PC-3 (cell line): Measurements from ENCODE around the gene SLC36A3. TPM values are rescaled to one million over a fixed set of nuclear protein-coding genes. Genes with fewer than 3 reads are reported as not detected.

Experiments
- ATAC-seq: fragments of 200-7000 bp; cut with Tn5 transposase; 2 replicates; pipeline ENCODE4 v1.9.1; 2020; ENCODE audit warnings: mild to moderate bottlenecking, moderate library complexity
- BruUV-seq: library from RNA; stranded (reverse); fragments of 400-500 nt; replicated peaks from 2 replicates; lab custom pipeline; 2021; lab: Mats Ljungman, UMichigan
- CTCF ChIA-PET: fragments of 300-600 bp; sonication (Branson Sonifier 250); formaldehyde crosslinking; loops from one replicate; lab custom pipeline; 2022; ENCODE audit warnings: antibody characterized with exemption; lab: Charles Lee
- POLR2A ChIA-PET: fragments of 300-600 bp; sonication (Branson Sonifier 250); formaldehyde crosslinking; loops from one replicate; lab custom pipeline; 2022; ENCODE audit warnings: antibody characterized with exemption; ENCODE audit not compliant: unreplicated experiment; lab: Charles Lee
- DNase-seq: peaks from one replicate; pipeline ENCODE4 v3.0.0-alpha.2; 2015
- H2AFZ ChIP-seq: fragments of 300-600 bp; sonication (generic); 2 replicates; pipeline ENCODE4 v1.6.0; 2016; ENCODE audit warnings: antibody characterized with exemption, low read length
- H3F3A ChIP-seq: fragments of 300-600 bp; sonication (generic); one replicate; pipeline ENCODE4 v1.6.0; 2017; ENCODE audit warnings: antibody characterized with exemption, low read length, control low read depth, mild to moderate bottlenecking; ENCODE audit not compliant: unreplicated experiment
- H3K27ac ChIP-seq: fragments of 300-600 bp; sonication (generic); 2 replicates; pipeline ENCODE4 v1.5.1; 2016; ENCODE audit warnings: mild to moderate bottlenecking, low read length
- H3K27me3 ChIP-seq: fragments of 300-600 bp; sonication (generic); 2 replicates; pipeline ENCODE4 v1.6.1; 2016; ENCODE audit warnings: low read length, mixed read lengths
- H3K36me3 ChIP-seq: fragments of 300-600 bp; sonication (generic); 2 replicates; pipeline ENCODE4 v1.6.1; 2016; ENCODE audit warnings: low read depth, mixed run types, low read length, mixed read lengths
- H3K4me1 ChIP-seq: fragments of 300-600 bp; sonication (generic); 2 replicates; pipeline ENCODE4 v1.5.1; 2016; ENCODE audit warnings: low read length; ENCODE audit not compliant: insufficient read depth
- H3K4me2 ChIP-seq: fragments of 300-600 bp; sonication (generic); 2 replicates; pipeline ENCODE4 v1.6.0; 2016; ENCODE audit warnings: low read length
- H3K4me3 ChIP-seq: fragments of 300-600 bp; sonication (generic); 2 replicates; pipeline ENCODE4 v1.5.1; 2016; ENCODE audit warnings: mild to moderate bottlenecking, low read length, mixed read lengths
- H3K79me2 ChIP-seq: fragments of 300-600 bp; sonication (generic); 2 replicates; pipeline ENCODE4 v1.6.1; 2017; ENCODE audit warnings: low read length, mixed read lengths
- H3K9ac ChIP-seq: fragments of 300-600 bp; sonication (generic); 2 replicates; pipeline ENCODE4 v1.6.0; 2016; ENCODE audit warnings: mild to moderate bottlenecking, low read length
- H3K9me2 ChIP-seq: fragments of 300-600 bp; sonication (generic); replicated peaks from 2 replicates; pipeline ENCODE4 v1.6.1; 2016; ENCODE audit warnings: mixed run types, low read length, mixed read lengths
- H3K9me3 ChIP-seq: fragments of 300-600 bp; sonication (generic); 2 replicates; pipeline ENCODE4 v1.6.1; 2016; ENCODE audit warnings: low read length, mixed read lengths
- H4K20me1 ChIP-seq: fragments of 300-600 bp; sonication (generic); 2 replicates; pipeline ENCODE4 v1.6.1; 2016; ENCODE audit warnings: low read length, mixed read lengths
- EZH2 ChIP-seq: fragments of 300-600 bp; sonication (generic); IDR thresholded peaks from one replicate; pipeline ENCODE4 v1.6.1; 2017; ENCODE audit warnings: antibody characterized with exemption, mild to moderate bottlenecking, low read length; ENCODE audit not compliant: unreplicated experiment
- EZH2phosphoT487 ChIP-seq: fragments of 300-600 bp; sonication (generic); IDR thresholded peaks from 2 replicates; pipeline ENCODE4 v1.6.1; 2018; ENCODE audit warnings: mild to moderate bottlenecking, antibody characterized with exemption, low read length, borderline replicate concordance
- intact Hi-C: fragments of 100-400 bp; cut with micrococcal nuclease; formaldehyde crosslinking; loops from 2 replicates; pipeline ENCODE4 v1.9.0; 2023
- total RNA-seq: library from RNA; depleted of rRNA; stranded (reverse); fragments of >200 nt; gene quantifications from 2 replicates; pipeline ENCODE4 v1.2.3, GENCODE V29; 2014
- TF ChIP-seq, protein P1 (sequence below): fragments of 300-600 bp; sonication (generic); conservative IDR thresholded peaks from 2 replicates; pipeline ENCODE4 v1.5.1; 2017; ENCODE audit warnings: antibody characterized with exemption, low read depth, mild to moderate bottlenecking, low read length

The SLC36A3 gene
- total RNA-seq, 1 experiment from 2014 or later, result not detected

DNA sequence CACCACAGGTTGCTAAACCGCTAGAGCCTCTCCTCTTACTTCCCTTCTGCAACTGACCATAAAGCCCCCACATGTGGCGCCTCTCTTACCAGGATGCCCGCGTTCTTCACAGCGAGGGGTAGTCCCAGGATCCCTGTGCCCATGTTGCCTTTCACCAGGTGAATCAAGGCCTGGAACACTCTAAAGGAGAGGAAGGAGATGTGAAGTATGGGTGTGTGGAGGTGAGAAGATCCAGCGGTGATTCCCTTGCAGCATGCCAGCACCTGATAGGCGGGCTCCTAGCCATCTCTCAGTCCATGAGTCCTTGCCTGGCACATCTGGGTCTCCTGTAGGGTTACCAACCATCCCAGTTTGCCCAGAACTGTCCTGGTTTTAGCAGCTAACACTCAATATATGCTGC lies 40.5 kb upstream of the SLC36A3 start:
- DNase-seq, result no peak
- Histone ChIP-seq H3K36me3 (no peaks in the 10 kb centered on the region), H4K20me1 (no peaks in the 10 kb centered on the region), H3K9ac (no peak overlapping the region), H3K4me3 (no peak overlapping the region), H3K27me3 (peaks cover 57% of the 10 kb centered on the region), H3K9me2 (no peaks in the 10 kb centered on the region), H3K9me3 (no peaks in the 10 kb centered on the region), H3K4me2 (no peak overlapping the region), H3K79me2 (no peaks in the 10 kb centered on the region), H3K4me1 (peaks cover 9% of the 10 kb centered on the region), H3F3A (no peaks in the 10 kb centered on the region), H3K27ac (no peak overlapping the region), H2AFZ (no peak overlapping the region)
- POLR2A ChIA-PET, result no interaction called here
- CTCF ChIA-PET, result no interaction called here
- BruUV-seq, result no TSS peak
- ATAC-seq, result no peak
- TF ChIP-seq EZH2phosphoT487 (no peak), EZH2 (no peak)
- TF ChIP-seq, protein P1, sequence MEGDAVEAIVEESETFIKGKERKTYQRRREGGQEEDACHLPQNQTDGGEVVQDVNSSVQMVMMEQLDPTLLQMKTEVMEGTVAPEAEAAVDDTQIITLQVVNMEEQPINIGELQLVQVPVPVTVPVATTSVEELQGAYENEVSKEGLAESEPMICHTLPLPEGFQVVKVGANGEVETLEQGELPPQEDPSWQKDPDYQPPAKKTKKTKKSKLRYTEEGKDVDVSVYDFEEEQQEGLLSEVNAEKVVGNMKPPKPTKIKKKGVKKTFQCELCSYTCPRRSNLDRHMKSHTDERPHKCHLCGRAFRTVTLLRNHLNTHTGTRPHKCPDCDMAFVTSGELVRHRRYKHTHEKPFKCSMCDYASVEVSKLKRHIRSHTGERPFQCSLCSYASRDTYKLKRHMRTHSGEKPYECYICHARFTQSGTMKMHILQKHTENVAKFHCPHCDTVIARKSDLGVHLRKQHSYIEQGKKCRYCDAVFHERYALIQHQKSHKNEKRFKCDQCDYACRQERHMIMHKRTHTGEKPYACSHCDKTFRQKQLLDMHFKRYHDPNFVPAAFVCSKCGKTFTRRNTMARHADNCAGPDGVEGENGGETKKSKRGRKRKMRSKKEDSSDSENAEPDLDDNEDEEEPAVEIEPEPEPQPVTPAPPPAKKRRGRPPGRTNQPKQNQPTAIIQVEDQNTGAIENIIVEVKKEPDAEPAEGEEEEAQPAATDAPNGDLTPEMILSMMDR, result no peak
- intact Hi-C loops, result no loop called here

DNA sequence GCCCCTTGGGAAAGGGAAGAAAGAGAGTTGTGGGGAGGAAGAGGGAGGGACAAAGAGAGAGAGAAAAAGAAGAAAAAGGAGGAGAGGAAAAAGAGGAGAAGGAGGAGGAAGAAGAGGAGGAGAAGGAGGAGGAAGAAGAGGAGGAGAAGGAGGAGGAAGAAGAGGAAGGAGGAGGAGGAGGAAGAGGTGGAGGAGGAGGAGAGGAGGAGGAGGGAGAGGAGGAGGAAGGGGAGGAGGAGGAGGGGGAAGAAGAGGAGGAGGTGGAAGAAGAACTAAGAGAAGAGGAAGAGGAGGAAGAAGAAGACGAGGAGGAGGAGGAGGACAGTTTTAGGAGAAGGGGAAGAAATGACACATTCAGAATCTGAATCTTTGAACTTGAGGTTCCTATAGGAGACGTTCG lies 36.4 kb upstream of the SLC36A3 start:
- Histone ChIP-seq H3K36me3 (no peaks in the 10 kb centered on the region), H3K4me3 (no peak overlapping the region), H3K4me2 (no peak overlapping the region), H4K20me1 (no peaks in the 10 kb centered on the region), H3K9me2 (no peaks in the 10 kb centered on the region), H3F3A (no peaks in the 10 kb centered on the region), H3K79me2 (no peaks in the 10 kb centered on the region), H2AFZ (no peak overlapping the region), H3K27me3 (peaks cover 60% of the 10 kb centered on the region), H3K9ac (no peak overlapping the region), H3K9me3 (no peaks in the 10 kb centered on the region), H3K27ac (no peak overlapping the region), H3K4me1 (no peaks in the 10 kb centered on the region)
- BruUV-seq, result no TSS peak
- ChIA-PET POLR2A (no interaction called here), CTCF (no interaction called here)
- intact Hi-C loops, result no loop called here
- ATAC-seq, result no peak
- no peak for TF ChIP-seq EZH2
- TF ChIP-seq, protein P1, result no peak
- no peak for TF ChIP-seq EZH2phosphoT487
- no peak for DNase-seq

DNA sequence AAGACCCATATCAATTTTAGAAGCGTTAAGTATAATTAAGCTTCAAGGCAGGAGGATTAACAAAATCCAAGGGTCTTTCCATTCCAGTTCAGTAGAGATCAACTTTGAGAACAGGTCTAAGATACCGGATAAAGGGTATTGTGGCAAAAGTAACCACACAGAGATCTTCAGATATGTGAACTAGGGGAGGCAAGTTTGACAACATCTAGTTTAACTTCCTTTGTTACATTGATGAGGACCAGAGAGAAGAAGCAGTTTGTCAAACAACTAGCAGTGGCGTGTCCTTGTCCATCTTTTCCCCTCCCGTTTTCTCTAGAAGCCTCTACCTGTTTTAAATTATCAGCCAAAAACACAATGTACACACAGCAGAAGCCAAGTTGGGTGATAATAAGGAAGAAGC lies 35.2 kb upstream of the SLC36A3 start:
- no peak for TF ChIP-seq EZH2phosphoT487
- TF ChIP-seq EZH2, result no peak
- TF ChIP-seq, protein P1, result no peak
- H3K36me3 ChIP-seq, result no peaks in the 10 kb centered on the region
- H3K27me3 ChIP-seq, result peaks cover 48% of the 10 kb centered on the region
- no TSS peak for BruUV-seq
- intact Hi-C loops, result no loop called here
- H3K27ac ChIP-seq, result no peak overlapping the region
- H3K9me2 ChIP-seq, result no peaks in the 10 kb centered on the region
- no peak overlapping the region for H3K4me3 ChIP-seq
- ChIA-PET POLR2A (no interaction called here), CTCF (no interaction called here)
- H3K79me2 ChIP-seq, result no peaks in the 10 kb centered on the region
- H3K9ac ChIP-seq, result no peak overlapping the region
- no peak for ATAC-seq
- H2AFZ ChIP-seq, result no peak overlapping the region
- no peak overlapping the region for H3K4me2 ChIP-seq
- H4K20me1 ChIP-seq, result no peaks in the 10 kb centered on the region
- no peaks in the 10 kb centered on the region for H3K4me1 ChIP-seq
- no peaks in the 10 kb centered on the region for H3K9me3 ChIP-seq
- no peaks in the 10 kb centered on the region for H3F3A ChIP-seq
- DNase-seq, result no peak
